CD14-positive monocyte (primary cell): ENCODE data around the gene MXRA7. TPM values are rescaled to one million over a fixed set of nuclear protein-coding genes. Genes with fewer than 3 reads are reported as not detected.
"Not testable (repeated sequence)": the region's sequence is repeated elsewhere in the genome, so short reads cannot be mapped to it uniquely, and the experiment has no call there.

Experiments
- DNase-seq, 3 donors: peaks; one replicate each; pipeline ENCODE4 v3.0.0-alpha.2; 2011 to 2022
- H2AFZ ChIP-seq: 2 replicates; pipeline ENCODE4 v1.6.0; 2012; ENCODE audit warnings: mild to moderate bottlenecking, low read depth, low read length, inconsistent platforms; ENCODE audit not compliant: insufficient read depth, poor library complexity, severe bottlenecking
- H3K27ac ChIP-seq, 2 donors: 1 replicate in 1 of 2; 2 replicates in 1 of 2; pipeline ENCODE4 v1.5.1; 2012 to 2013; ENCODE audit warnings: low read length in 2 of 2, control low read depth in 1 of 2, inconsistent platforms in 1 of 2, low read depth in 1 of 2, mild to moderate bottlenecking in 1 of 2
- H3K27me3 ChIP-seq, 2 donors: one replicate each; pipeline versions ENCODE4 v1.6.0 to v1.6.1; 2011 to 2013; ENCODE audit warnings: low read length in 2 of 2; ENCODE audit not compliant: control insufficient read depth in 2 of 2, insufficient read depth in 2 of 2
- H3K36me3 ChIP-seq, 2 donors: replicated peaks in 1 of 2; 1 replicate in 1 of 2; 2 replicates in 1 of 2; pipeline versions ENCODE4 v1.5.1 to v1.6.1; 2012 to 2013; ENCODE audit warnings: low read length in 2 of 2, control low read depth in 1 of 2, inconsistent platforms in 1 of 2, mild to moderate bottlenecking in 1 of 2; ENCODE audit not compliant: insufficient read depth in 2 of 2, control insufficient read depth in 1 of 2
- H3K4me1 ChIP-seq, 2 donors: 1 replicate in 1 of 2; 2 replicates in 1 of 2; pipeline versions ENCODE4 v1.5.1 to v1.6.1; 2012 to 2013; ENCODE audit warnings: low read length in 2 of 2, control low read depth in 1 of 2, inconsistent platforms in 1 of 2, mild to moderate bottlenecking in 1 of 2, moderate library complexity in 1 of 2; ENCODE audit not compliant: insufficient read depth in 2 of 2, control insufficient read depth in 1 of 2
- H3K4me2 ChIP-seq: replicated peaks from 2 replicates; pipeline ENCODE3; 2012; ENCODE audit warnings: low read length, moderate library complexity, mild to moderate bottlenecking; ENCODE audit not compliant: poor library complexity, severe bottlenecking; ENCODE audit errors: extremely low read depth
- H3K4me3 ChIP-seq, 3 experiments: fragments of 200-600 bp in 1 of 3; sonication (generic) in 1 of 3; replicated peaks in 1 of 3; 1 replicate in 2 of 3; 2 replicates in 1 of 3; pipeline ENCODE4 v1.5.1; 2011 to 2013; ENCODE audit warnings: low read length in 3 of 3, mild to moderate bottlenecking in 3 of 3, control low read depth in 2 of 3, low read depth in 2 of 3, inconsistent platforms in 1 of 3, moderate library complexity in 1 of 3
- H3K79me2 ChIP-seq: 2 replicates; pipeline ENCODE4 v1.6.0; 2012; ENCODE audit warnings: mild to moderate bottlenecking, control low read depth, inconsistent platforms, low read length, moderate library complexity; ENCODE audit not compliant: insufficient read depth
- H3K9ac ChIP-seq: 2 replicates; pipeline ENCODE4 v1.6.0; 2017; ENCODE audit warnings: low read length, mild to moderate bottlenecking; ENCODE audit not compliant: insufficient read depth, poor library complexity, severe bottlenecking
- H3K9me3 ChIP-seq, 2 donors: replicated peaks in 1 of 2; 1 replicate in 1 of 2; 2 replicates in 1 of 2; pipeline versions ENCODE4 v1.5.1 to v1.6.1; 2012 to 2013; ENCODE audit warnings: low read length in 2 of 2, control low read depth in 1 of 2; ENCODE audit not compliant: control insufficient read depth in 1 of 2, insufficient read depth in 1 of 2
- H4K20me1 ChIP-seq: 2 replicates; pipeline ENCODE4 v1.6.0; 2012; ENCODE audit warnings: mild to moderate bottlenecking, low read length, control low read depth, moderate library complexity; ENCODE audit not compliant: insufficient read depth
- H3K27ac Mint-ChIP-seq, 7 donors: one replicate each; pipeline ENCODE4 v1.8.0; 2020; ENCODE audit warnings: mild to moderate bottlenecking in 7 of 7, mixed read lengths in 7 of 7, moderate library complexity in 6 of 7, inconsistent platforms in 2 of 7
- H3K27me3 Mint-ChIP-seq, 3 donors: one replicate each; pipeline ENCODE4 v1.8.0; 2021 to 2022; ENCODE audit warnings: low read depth in 3 of 3, mild to moderate bottlenecking in 3 of 3, mixed read lengths in 3 of 3, moderate library complexity in 3 of 3, inconsistent platforms in 1 of 3
- H3K36me3 Mint-ChIP-seq, 2 donors: one replicate each; pipeline ENCODE4 v1.8.0; 2020; ENCODE audit warnings: mixed read lengths in 2 of 2, inconsistent platforms in 1 of 2, mild to moderate bottlenecking in 1 of 2
- H3K4me1 Mint-ChIP-seq: one replicate; pipeline ENCODE4 v1.8.0; 2020; ENCODE audit warnings: mild to moderate bottlenecking, mixed read lengths
- H3K4me3 Mint-ChIP-seq, 2 donors: one replicate each; pipeline ENCODE4 v1.8.0; 2020; ENCODE audit warnings: mild to moderate bottlenecking in 2 of 2, mixed read lengths in 2 of 2, moderate library complexity in 1 of 2
- H3K9me3 Mint-ChIP-seq, 7 donors: one replicate each; pipeline ENCODE4 v1.8.0; 2020 to 2022; ENCODE audit warnings: mixed read lengths in 7 of 7, mild to moderate bottlenecking in 6 of 7, moderate library complexity in 6 of 7, inconsistent platforms in 2 of 7
- CTCF ChIP-seq: fragments of 200-600 bp; IDR thresholded peaks from one replicate; pipeline ENCODE4 v1.8.0; 2022; ENCODE audit warnings: antibody characterized with exemption, mild to moderate bottlenecking
- WGBS: methylation state at CpG from one replicate; pipeline ENCODE4 v1.1.5; 2013; ENCODE audit warnings: missing lambda C conversion rate; ENCODE audit not compliant: insufficient coverage; 5-methylcytosine and 5-hydroxymethylcytosine counted together
- intact Hi-C, 2 donors: fragments of 100-400 bp; cut with micrococcal nuclease; formaldehyde crosslinking; loops; one replicate each; pipeline versions ENCODE4 v1.15.0 to v1.15.1; 2023
- polyA plus RNA-seq, 3 donors: library from polyadenylated mRNA; depleted of rRNA in 1 of 3; unstranded in 2 of 3; stranded (reverse) in 1 of 3; fragments of 300-500 nt in 2 of 3; fragments of >200 nt in 1 of 3; fragmentation: Illumina TruSeq in 2 of 3; gene quantifications; 1 replicate in 2 of 3; 2 replicates in 1 of 3; pipeline ENCODE4 v1.2.3, GENCODE V29; 2012 to 2021

Gene MXRA7
- polyA plus RNA-seq, 3 donors: 0.13 to 0.81 (median 0.30) TPM

- Mint-ChIP-seq H3K36me3 (no peaks in the 10 kb centered on the region), H3K27ac (no peak overlapping the region)
- intact Hi-C loops: no loop called here
These were observed 72.5 kb downstream of the MXRA7 start for GRCh38 chr17:76638263-76638662.

GRCh38 chr17:76636486-76637206 lies 74.1 kb downstream of the MXRA7 start:
- H3K4me3 Mint-ChIP-seq, H3K79me2 ChIP-seq: not testable (repeated sequence)
- 95% methylated on average over 12 of the region's 27 CpGs for WGBS

More at GRCh38 chr17:76638263-76638662, 72.5 kb downstream of the MXRA7 start:
- Histone ChIP-seq H2AFZ (no peak overlapping the region), H3K27ac (no peak overlapping the region), H3K9ac (no peak overlapping the region), H3K36me3 (no peaks in the 10 kb centered on the region), H3K4me1 (peaks cover 0 to 3% of the 10 kb centered on the region in 2 donors), H3K4me2 (no peak overlapping the region), H3K4me3 (no peak overlapping the region), H4K20me1 (no peaks in the 10 kb centered on the region), H3K27me3 (no peaks in the 10 kb centered on the region), H3K79me2 (no peaks in the 10 kb centered on the region), H3K9me3 (no peaks in the 10 kb centered on the region)
- no peak for TF ChIP-seq CTCF
- 100% methylated on average over 1 of the region's 10 CpGs for WGBS
- Mint-ChIP-seq H3K4me3 (no peak overlapping the region), H3K4me1 (peaks cover 7% of the 10 kb centered on the region), H3K27me3 (peaks cover 0 to 11% (median 2%) of the 10 kb centered on the region in 3 donors), H3K9me3 (no peaks in the 10 kb centered on the region)
- no peak for DNase-seq

More at GRCh38 chr17:76636486-76637206, 74.1 kb downstream of the MXRA7 start:
- H3K4me1 Mint-ChIP-seq, H3K4me3 ChIP-seq, H3K36me3 Mint-ChIP-seq, H3K36me3 ChIP-seq, H3K9ac ChIP-seq, H3K9me3 ChIP-seq, H2AFZ ChIP-seq, H3K4me1 ChIP-seq, DNase-seq, H4K20me1 ChIP-seq, H3K4me2 ChIP-seq, intact Hi-C loops, H3K27ac ChIP-seq, H3K9me3 Mint-ChIP-seq, H3K27me3 ChIP-seq, H3K27ac Mint-ChIP-seq: not testable (repeated sequence)
- peaks cover 0 to 10% (median 2%) of the 10 kb centered on the region in 3 donors for H3K27me3 Mint-ChIP-seq
